MM.1S (cell line): ENCODE data around the gene IL10RB.

Source experiments
- DNase-seq: peaks from one replicate; pipeline ENCODE4 v3.0.0-alpha.2; 2015
- H2AFZ ChIP-seq: fragments of 300-600 bp; sonication (generic); 2 replicates; pipeline ENCODE4 v1.6.0; 2016; ENCODE audit warnings: antibody characterized with exemption, low read length
- H3F3A ChIP-seq: fragments of 300-600 bp; sonication (generic); 2 replicates; pipeline ENCODE4 v1.6.1; 2016; ENCODE audit warnings: mild to moderate bottlenecking, antibody characterized with exemption, low read length, moderate library complexity, mixed read lengths; ENCODE audit not compliant: insufficient read depth
- H3K27ac ChIP-seq: fragments of 300-600 bp; sonication (generic); 2 replicates; pipeline ENCODE4 v1.5.1; 2016; ENCODE audit warnings: mild to moderate bottlenecking, low read length
- H3K27me3 ChIP-seq: fragments of 300-600 bp; sonication (generic); replicated peaks from 2 replicates; pipeline ENCODE4 v1.6.0; 2016; ENCODE audit warnings: low read length; ENCODE audit not compliant: insufficient read depth
- H3K36me3 ChIP-seq: fragments of 300-600 bp; sonication (generic); replicated peaks from 2 replicates; pipeline ENCODE4 v1.6.1; 2016; ENCODE audit warnings: mild to moderate bottlenecking, low read length, mixed read lengths; ENCODE audit not compliant: insufficient read depth
- H3K4me1 ChIP-seq: fragments of 300-600 bp; sonication (generic); 2 replicates; pipeline ENCODE4 v1.6.1; 2016; ENCODE audit warnings: low read length, mixed read lengths
- H3K4me2 ChIP-seq: fragments of 300-600 bp; sonication (generic); 2 replicates; pipeline ENCODE4 v1.6.0; 2016; ENCODE audit warnings: low read depth, low read length
- H3K4me3 ChIP-seq: fragments of 300-600 bp; sonication (generic); 2 replicates; pipeline ENCODE4 v1.5.1; 2016; ENCODE audit warnings: low read length, mixed read lengths
- H3K79me2 ChIP-seq: fragments of 300-600 bp; sonication (generic); 2 replicates; pipeline ENCODE4 v1.6.1; 2016; ENCODE audit warnings: mixed run types, low read length, mixed read lengths
- H3K9ac ChIP-seq: fragments of 300-600 bp; sonication (generic); 2 replicates; pipeline ENCODE4 v1.6.1; 2016; ENCODE audit warnings: low read length, mixed read lengths
- H3K9me2 ChIP-seq: fragments of 300-600 bp; sonication (generic); replicated peaks from 2 replicates; pipeline ENCODE4 v1.6.1; 2016; ENCODE audit warnings: mild to moderate bottlenecking, low read length, mixed read lengths; ENCODE audit not compliant: insufficient read depth
- H3K9me3 ChIP-seq: fragments of 300-600 bp; sonication (generic); replicated peaks from 2 replicates; pipeline ENCODE4 v1.6.1; 2016; ENCODE audit warnings: mild to moderate bottlenecking, low read length, mixed read lengths; ENCODE audit not compliant: insufficient read depth
- H4K20me1 ChIP-seq: fragments of 300-600 bp; sonication (generic); 2 replicates; pipeline ENCODE4 v1.6.1; 2016; ENCODE audit warnings: mild to moderate bottlenecking, low read length, moderate library complexity, mixed read lengths; ENCODE audit not compliant: insufficient read depth
- EZH2 ChIP-seq: fragments of 300-600 bp; sonication (generic); optimal IDR thresholded peaks from 2 replicates; pipeline ENCODE3; 2017; ENCODE audit warnings: low read depth, mild to moderate bottlenecking, antibody characterized with exemption, low read length, mixed read lengths
- EZH2phosphoT487 ChIP-seq: fragments of 300-600 bp; sonication (generic); IDR thresholded peaks from 2 replicates; pipeline ENCODE4 v1.6.1; 2018; ENCODE audit warnings: antibody characterized with exemption, low read length
- TF ChIP-seq, protein P1 (sequence below): fragments of 300-600 bp; sonication (generic); IDR thresholded peaks from 2 replicates; pipeline ENCODE4 v1.5.1; 2016; ENCODE audit warnings: antibody characterized with exemption, low read length, mixed read lengths

Gene IL10RB

DNA sequence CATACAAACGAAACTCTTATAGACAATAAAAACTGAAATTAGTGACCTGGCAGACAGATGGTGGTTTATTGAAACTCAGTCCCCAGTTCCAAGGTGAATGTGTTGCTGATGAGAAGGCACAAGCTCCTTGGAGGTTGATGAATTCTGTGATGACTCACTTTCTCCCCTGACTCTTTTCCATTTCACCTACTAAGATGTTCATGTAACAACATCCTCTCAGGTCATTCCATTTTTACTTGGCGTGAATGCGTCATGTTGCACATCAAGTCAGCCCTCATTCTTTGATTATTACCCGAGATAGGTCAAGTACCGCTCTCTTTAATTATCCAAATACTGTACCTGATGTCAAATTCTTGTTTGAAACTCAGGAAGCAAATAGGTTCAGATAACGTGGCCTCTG is 10.1 kb upstream of the IL10RB start:
- TF ChIP-seq, protein P1, sequence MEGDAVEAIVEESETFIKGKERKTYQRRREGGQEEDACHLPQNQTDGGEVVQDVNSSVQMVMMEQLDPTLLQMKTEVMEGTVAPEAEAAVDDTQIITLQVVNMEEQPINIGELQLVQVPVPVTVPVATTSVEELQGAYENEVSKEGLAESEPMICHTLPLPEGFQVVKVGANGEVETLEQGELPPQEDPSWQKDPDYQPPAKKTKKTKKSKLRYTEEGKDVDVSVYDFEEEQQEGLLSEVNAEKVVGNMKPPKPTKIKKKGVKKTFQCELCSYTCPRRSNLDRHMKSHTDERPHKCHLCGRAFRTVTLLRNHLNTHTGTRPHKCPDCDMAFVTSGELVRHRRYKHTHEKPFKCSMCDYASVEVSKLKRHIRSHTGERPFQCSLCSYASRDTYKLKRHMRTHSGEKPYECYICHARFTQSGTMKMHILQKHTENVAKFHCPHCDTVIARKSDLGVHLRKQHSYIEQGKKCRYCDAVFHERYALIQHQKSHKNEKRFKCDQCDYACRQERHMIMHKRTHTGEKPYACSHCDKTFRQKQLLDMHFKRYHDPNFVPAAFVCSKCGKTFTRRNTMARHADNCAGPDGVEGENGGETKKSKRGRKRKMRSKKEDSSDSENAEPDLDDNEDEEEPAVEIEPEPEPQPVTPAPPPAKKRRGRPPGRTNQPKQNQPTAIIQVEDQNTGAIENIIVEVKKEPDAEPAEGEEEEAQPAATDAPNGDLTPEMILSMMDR, result no peak
- TF ChIP-seq EZH2 (no peak), EZH2phosphoT487 (no peak)
- Histone ChIP-seq H3K27ac (no peak overlapping the region), H3K36me3 (peaks cover 44% of the 10 kb centered on the region), H3K4me2 (no peak overlapping the region), H3K27me3 (no peaks in the 10 kb centered on the region), H3K9me3 (no peaks in the 10 kb centered on the region), H3K9me2 (no peaks in the 10 kb centered on the region), H3F3A (peaks cover 8% of the 10 kb centered on the region; the same call in 1 of the 2 replicates), H3K4me1 (no peaks in the 10 kb centered on the region; the same call in 1 of the 2 replicates), H3K9ac (no peak overlapping the region), H4K20me1 (no peaks in the 10 kb centered on the region), H2AFZ (no peak overlapping the region), H3K4me3 (no peak overlapping the region), H3K79me2 (peaks cover 45% of the 10 kb centered on the region)
- DNase-seq, result no peak

DNA sequence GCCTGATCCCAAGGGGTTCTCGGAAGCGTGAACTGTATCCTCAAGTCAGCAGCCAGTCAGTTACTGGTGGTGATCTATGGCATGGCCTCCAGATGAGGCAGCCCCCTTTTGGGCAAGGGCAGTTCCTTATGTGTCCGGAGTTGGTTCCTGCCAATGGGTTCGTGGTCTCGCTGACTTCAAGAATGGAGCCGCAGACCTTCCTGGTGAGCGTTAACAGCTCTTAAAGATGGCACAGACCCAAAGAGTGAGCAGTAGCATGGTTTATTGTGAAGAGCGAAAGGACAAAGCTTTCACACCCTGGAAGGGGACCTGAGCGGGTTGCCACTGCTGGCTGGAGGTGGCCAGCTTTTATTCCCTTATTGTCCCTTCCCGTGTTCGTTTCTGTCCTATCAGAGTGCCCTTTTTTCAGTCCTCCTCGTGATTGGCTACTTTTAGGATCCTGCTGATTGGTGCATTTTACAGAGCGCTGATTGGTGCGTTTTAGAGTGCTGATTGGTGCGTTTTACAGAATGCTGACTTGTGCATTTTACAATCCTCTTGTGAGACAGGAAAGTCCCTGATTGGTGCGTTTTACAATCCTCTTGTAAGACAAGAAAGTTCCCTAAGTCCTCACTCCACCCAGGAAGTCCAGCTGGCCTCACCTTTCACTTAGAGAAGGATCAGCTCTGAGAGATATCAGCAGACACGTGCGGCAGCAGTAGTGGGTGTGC is 8.9 kb upstream of the IL10RB start:
- Histone ChIP-seq H3K9me3 (no peaks in the 10 kb centered on the region), H3K4me3 (no peak overlapping the region), H3K9ac (no peak overlapping the region), H3K4me2 (no peak overlapping the region), H3K79me2 (peaks cover 43% of the 10 kb centered on the region), H3K27ac (no peak overlapping the region), H3F3A (peaks cover 18% of the 10 kb centered on the region), H3K27me3 (no peaks in the 10 kb centered on the region), H3K9me2 (no peaks in the 10 kb centered on the region), H3K4me1 (peaks cover 3% of the 10 kb centered on the region; the same call in 1 of the 2 replicates), H3K36me3 (peaks cover 35% of the 10 kb centered on the region), H4K20me1 (no peaks in the 10 kb centered on the region), H2AFZ (no peak overlapping the region)
- no peak for DNase-seq
- TF ChIP-seq EZH2, result no peak

DNA sequence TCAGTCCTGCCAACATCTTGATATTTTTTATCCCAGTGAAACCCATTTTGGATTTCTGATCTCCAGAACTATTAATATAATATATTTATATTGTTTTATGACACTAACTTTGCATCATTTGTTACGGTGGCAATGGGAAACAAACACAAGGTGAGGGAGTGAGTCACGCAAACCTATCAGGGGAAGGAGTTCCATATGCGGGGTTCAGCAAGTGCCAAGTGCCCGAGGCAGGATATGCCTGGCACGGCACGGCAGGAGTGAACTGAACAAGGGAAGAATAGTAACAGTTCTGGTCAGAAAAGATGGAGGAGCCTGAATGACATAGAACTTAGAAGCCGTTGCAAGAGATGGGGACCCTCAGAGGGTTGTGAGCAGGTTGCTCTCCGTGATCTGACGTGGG is 7.7 kb upstream of the IL10RB start:
- H3K79me2 ChIP-seq, result peaks cover 50% of the 10 kb centered on the region
- no peaks in the 10 kb centered on the region for H3K9me3 ChIP-seq
- H3K9ac ChIP-seq, result no peak overlapping the region
- peaks cover 3% of the 10 kb centered on the region; the same call in 1 of the 2 replicates for H3K4me1 ChIP-seq
- peaks cover 28% of the 10 kb centered on the region for H3K36me3 ChIP-seq
- no peak overlapping the region for H3K4me2 ChIP-seq
- no peak overlapping the region for H3K27ac ChIP-seq
- no peak for DNase-seq
- no peaks in the 10 kb centered on the region for H3K27me3 ChIP-seq
- no peaks in the 10 kb centered on the region for H4K20me1 ChIP-seq
- H2AFZ ChIP-seq, result no peak overlapping the region
- no peak overlapping the region for H3K4me3 ChIP-seq
- peaks cover 20% of the 10 kb centered on the region for H3F3A ChIP-seq
- H3K9me2 ChIP-seq, result no peaks in the 10 kb centered on the region
- TF ChIP-seq EZH2 (no peak), EZH2phosphoT487 (no peak)
- TF ChIP-seq, protein P1, result no peak

DNA sequence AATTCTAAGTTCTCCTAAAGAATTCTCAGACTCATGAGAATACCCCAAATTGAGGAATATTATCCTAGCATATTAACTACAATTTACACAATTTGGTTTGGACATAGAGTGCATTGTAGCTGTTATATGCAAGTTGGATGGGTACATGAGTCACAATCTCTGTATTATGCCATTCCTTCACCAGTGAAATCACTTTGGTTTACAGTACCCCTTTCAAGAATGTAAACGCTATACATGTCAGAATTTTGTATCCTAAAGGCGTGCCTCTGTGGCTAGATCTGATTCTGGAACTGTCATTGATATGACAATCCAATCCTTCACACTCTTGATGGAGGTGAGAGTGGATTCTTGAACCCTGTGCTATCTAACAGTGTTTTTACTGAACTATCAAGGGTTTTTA is 6.7 kb upstream of the IL10RB start:
- H2AFZ ChIP-seq, result no peak overlapping the region
- TF ChIP-seq, protein P1, result no peak
- TF ChIP-seq EZH2 (no peak), EZH2phosphoT487 (no peak)
- no peak overlapping the region for H3K4me3 ChIP-seq
- H3K9ac ChIP-seq, result no peak overlapping the region
- no peak overlapping the region for H3K27ac ChIP-seq
- H3K27me3 ChIP-seq, result no peaks in the 10 kb centered on the region
- H3K4me1 ChIP-seq, result peaks cover 3% of the 10 kb centered on the region; the same call in 1 of the 2 replicates
- no peaks in the 10 kb centered on the region for H3K9me2 ChIP-seq
- peaks cover 51% of the 10 kb centered on the region for H3K79me2 ChIP-seq
- H3K4me2 ChIP-seq, result no peak overlapping the region
- H3K9me3 ChIP-seq, result no peaks in the 10 kb centered on the region
- H3K36me3 ChIP-seq, result peaks cover 21% of the 10 kb centered on the region
- H3F3A ChIP-seq, result peaks cover 20% of the 10 kb centered on the region
- H4K20me1 ChIP-seq, result no peaks in the 10 kb centered on the region
- DNase-seq, result no peak
